HG02763 (cell line): ENCODE data around the gene OTUD3.

Experiments used
- ATAC-seq: cut with Tn5 transposase; IDR thresholded peaks from one replicate; pipeline ENCODE4 v1.9.1; 2021; ENCODE audit warnings: mild to moderate bottlenecking, moderate library complexity; ENCODE audit not compliant: unreplicated experiment

The OTUD3 gene

GRCh38 chr1:19946331-19946751, 64.1 kb downstream of the OTUD3 start:
- ATAC-seq, result no peak

DNA sequence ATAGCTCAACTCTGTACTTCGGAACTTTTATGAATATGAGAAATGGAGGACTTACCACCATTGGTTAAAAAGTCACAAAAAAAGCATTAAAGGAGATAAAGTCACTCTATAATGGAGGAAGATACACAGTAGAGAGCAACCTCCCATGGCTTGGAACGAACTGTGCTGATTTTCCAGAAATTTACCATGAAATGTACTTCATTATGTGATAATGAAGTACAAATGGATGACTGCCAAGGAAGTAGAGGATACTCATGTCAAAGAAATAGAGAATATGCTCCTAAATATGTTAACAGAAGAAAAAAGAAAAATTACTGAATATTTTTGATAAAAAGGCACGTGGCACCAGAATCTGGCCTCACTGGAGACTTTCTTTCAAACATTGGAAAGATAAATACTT, 64.8 kb downstream of the OTUD3 start:
- ATAC-seq, result no peak

GRCh38 chr1:19949016-19949415, 66.8 kb downstream of the OTUD3 start:
- ATAC-seq, result no peak

DNA sequence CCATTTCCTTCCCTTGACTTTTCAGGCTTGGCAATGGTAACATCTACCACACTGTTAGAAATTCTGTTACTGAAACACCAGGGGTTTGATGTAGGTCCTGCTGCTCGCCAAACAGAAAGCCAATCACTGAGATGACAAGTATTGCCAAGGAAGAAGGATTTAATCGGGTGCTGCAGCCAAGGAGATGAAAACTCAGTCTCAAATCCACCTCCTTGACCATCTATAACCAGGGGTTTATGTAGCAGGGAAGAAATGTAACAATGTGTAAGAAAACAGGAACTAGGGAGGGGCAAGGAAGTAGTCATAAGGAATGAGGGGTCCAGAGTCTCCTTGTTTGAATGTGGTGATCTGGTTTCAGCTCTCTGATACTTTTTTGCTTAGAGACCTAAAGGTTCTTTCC, 71.9 kb downstream of the OTUD3 start:
- no peak for ATAC-seq

- ATAC-seq, result no peak
Measured at GRCh38 chr1:19955534-19956170, 73.5 kb downstream of the OTUD3 start.

DNA sequence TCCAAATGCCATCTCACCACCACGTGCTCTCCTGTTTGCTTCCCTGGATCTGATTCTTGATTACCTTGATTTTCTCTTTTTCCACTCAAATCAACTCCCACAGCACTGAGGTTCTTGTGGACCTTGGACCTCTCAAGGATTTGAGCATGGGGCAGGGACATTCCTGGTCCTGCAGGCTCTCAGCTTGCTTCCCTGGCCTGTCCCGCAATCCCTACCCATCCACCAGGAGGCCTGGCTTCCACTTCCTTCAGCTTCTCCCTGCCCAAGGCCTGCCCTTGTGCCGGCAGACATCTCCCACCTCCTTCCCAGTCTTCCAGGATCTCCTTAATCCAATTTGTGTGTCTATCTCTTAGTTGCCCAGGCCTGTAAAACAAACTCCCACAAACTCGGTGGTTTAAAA, 75.6 kb downstream of the OTUD3 start:
- ATAC-seq, result no peak

DNA sequence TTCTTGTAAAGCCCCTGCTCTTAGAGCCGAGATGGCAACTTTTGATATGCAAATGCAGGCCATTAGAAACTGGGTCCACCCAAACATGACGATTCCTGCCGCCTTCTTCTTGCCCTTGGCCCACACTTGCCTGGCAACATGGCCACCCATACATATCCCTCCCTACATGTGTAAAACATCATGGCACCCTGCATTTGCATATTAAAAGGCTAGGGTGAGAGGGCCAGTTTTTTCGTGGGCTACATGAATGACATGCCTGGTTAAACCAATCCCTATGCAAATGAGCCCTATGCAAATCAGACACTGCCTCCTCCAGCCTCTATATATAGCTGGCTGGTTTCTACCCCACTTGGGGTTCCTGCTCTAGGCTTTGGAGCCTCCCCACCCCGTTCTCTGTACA, 78.4 kb downstream of the OTUD3 start:
- no peak for ATAC-seq
